ES-I3 (cell line): Measurements from ENCODE around the gene ZNF143.

ENCODE experiments used
- H3K36me3 ChIP-seq: 2 replicates; pipeline ENCODE4 v1.6.1; 2013; ENCODE audit warnings: mild to moderate bottlenecking, low read length, control low read depth, moderate library complexity; ENCODE audit not compliant: insufficient read depth
- H3K4me1 ChIP-seq: 2 replicates; pipeline ENCODE4 v1.6.1; 2013; ENCODE audit warnings: mild to moderate bottlenecking, control low read depth, low read length; ENCODE audit not compliant: insufficient read depth
- H3K9ac ChIP-seq: 2 replicates; pipeline ENCODE4 v1.6.1; 2013; ENCODE audit warnings: low read depth, mild to moderate bottlenecking, low read length, moderate library complexity
- H3K9me3 ChIP-seq: 2 replicates; pipeline ENCODE4 v1.6.1; 2013; ENCODE audit warnings: mild to moderate bottlenecking, low read length, moderate library complexity; ENCODE audit not compliant: control insufficient read depth, insufficient read depth

ZNF143 gene

GRCh38 chr11:9571071-9571762 is 110.4 kb downstream of the ZNF143 start:
- peaks cover 3% of the 10 kb centered on the region; the same call in 1 of the 2 replicates for H3K36me3 ChIP-seq
- H3K9ac ChIP-seq = 0 out of 2 replicates have a peak overlapping the region, but pooled peaks have one; percentile 60
- H3K4me1 ChIP-seq = peaks cover 29% of the 10 kb centered on the region
- H3K9me3 ChIP-seq = no peaks in the 10 kb centered on the region

GRCh38 chr11:9571763-9572115 is 110.9 kb downstream of the ZNF143 start:
- Histone ChIP-seq H3K36me3 (peaks cover 7% of the 10 kb centered on the region; the same call in 1 of the 2 replicates), H3K4me1 (peaks cover 23% of the 10 kb centered on the region), H3K9me3 (no peaks in the 10 kb centered on the region), H3K9ac (peak overlapping the region; percentile 60; the same call in 1 of the 2 replicates)

GRCh38 chr11:9573052-9573774 is 112.4 kb downstream of the ZNF143 start, which contains the start of gene WEE1:
WEE1 (plus strand) TSS chr11:9573670; CDS start chr11:9573934, 264 bp downstream.
- Histone ChIP-seq H3K9ac (peak within 1 kb of the TSS; percentile 66), H3K4me1 (peaks cover 25% of the 10 kb centered on the region), H3K9me3 (no peaks in the 10 kb centered on the region), H3K36me3 (peaks cover 19% of the 10 kb centered on the region)

- Histone ChIP-seq H3K4me1 (peaks cover 23% of the 10 kb centered on the region), H3K9me3 (no peaks in the 10 kb centered on the region)
These were observed 113.2 kb downstream of the ZNF143 start for GRCh38 chr11:9573775-9574621.

GRCh38 chr11:9574622-9575259 is 113.9 kb downstream of the ZNF143 start:
- H3K36me3 ChIP-seq = peaks cover 25% of the 10 kb centered on the region
- H3K9ac ChIP-seq = peak overlapping the region; percentile 66
- peaks cover 18% of the 10 kb centered on the region for H3K4me1 ChIP-seq

More at GRCh38 chr11:9573775-9574621, 113.2 kb downstream of the ZNF143 start:
- peak overlapping the region; percentile 66 for H3K9ac ChIP-seq
- peaks cover 20% of the 10 kb centered on the region for H3K36me3 ChIP-seq

GRCh38 chr11:9575260-9576240 is 114.7 kb downstream of the ZNF143 start:
- Histone ChIP-seq H3K4me1 (peaks cover 14% of the 10 kb centered on the region), H3K9ac (peak overlapping the region; percentile 66), H3K9me3 (no peaks in the 10 kb centered on the region), H3K36me3 (peaks cover 26% of the 10 kb centered on the region)

More at GRCh38 chr11:9574622-9575259, 113.9 kb downstream of the ZNF143 start:
- H3K9me3 ChIP-seq = no peaks in the 10 kb centered on the region

GRCh38 chr11:9576701-9577381 is 116.0 kb downstream of the ZNF143 start:
- H3K36me3 ChIP-seq = peaks cover 35% of the 10 kb centered on the region

GRCh38 chr11:9577556-9577955 is 116.7 kb downstream of the ZNF143 start:
- Histone ChIP-seq H3K36me3 (peaks cover 38% of the 10 kb centered on the region), H3K4me1 (peaks cover 6% of the 10 kb centered on the region), H3K9ac (peak overlapping the region; percentile 66; the same call in 1 of the 2 replicates)

More at GRCh38 chr11:9576701-9577381, 116.0 kb downstream of the ZNF143 start:
- Histone ChIP-seq H3K9me3 (no peaks in the 10 kb centered on the region), H3K4me1 (peaks cover 6% of the 10 kb centered on the region), H3K9ac (peak overlapping the region; percentile 66; the same call in 1 of the 2 replicates)

More at GRCh38 chr11:9577556-9577955, 116.7 kb downstream of the ZNF143 start:
- H3K9me3 ChIP-seq = no peaks in the 10 kb centered on the region
